8988T (cell line): ENCODE measurements around the gene SERHL2.
A peak's percentile ranks its signal among the peaks of the same experiment; 100 is the strongest.
"Not testable (repeated sequence)": the region's sequence is repeated elsewhere in the genome, so short reads cannot be mapped to it uniquely, and the experiment has no call there.

Source experiments
- DNase-seq: peaks from one replicate; pipeline ENCODE4 v3.0.0; 2011

The SERHL2 gene

GRCh38 chr22:42553475-42554361 lies at the start of gene SERHL2:
Gene SERHL2, plus strand, starts transcription at chr22:42553956. Its CDS starts 65 bp downstream, at chr22:42554021.
- peak; percentile 93 for DNase-seq

GRCh38 chr22:42508327-42508974 lies 45.3 kb upstream of the SERHL2 start:
- not testable (repeated sequence) for DNase-seq

- not testable (repeated sequence) for DNase-seq
Observed at GRCh38 chr22:42508975-42509364, 44.8 kb upstream of the SERHL2 start.

- DNase-seq, result no peak
Observed at GRCh38 chr22:42509548-42509947, 44.2 kb upstream of the SERHL2 start.

- no peak for DNase-seq
Observed at GRCh38 chr22:42511401-42511891, 42.3 kb upstream of the SERHL2 start.

GRCh38 chr22:42512273-42512990 lies 41.3 kb upstream of the SERHL2 start:
- not testable (repeated sequence) for DNase-seq

- DNase-seq, result not testable (repeated sequence)
Observed at GRCh38 chr22:42514331-42514730, 39.4 kb upstream of the SERHL2 start.

- DNase-seq, result not testable (repeated sequence)
Observed at GRCh38 chr22:42515304-42515703, 38.5 kb upstream of the SERHL2 start.

GRCh38 chr22:42515896-42516295 lies 37.9 kb upstream of the SERHL2 start:
- DNase-seq, result no peak

- not testable (repeated sequence) for DNase-seq
Observed at GRCh38 chr22:42517103-42517502, 36.7 kb upstream of the SERHL2 start.

- not testable (repeated sequence) for DNase-seq
Observed at GRCh38 chr22:42518638-42519524, 34.9 kb upstream of the SERHL2 start.

- peak; percentile 74 for DNase-seq
Observed at GRCh38 chr22:42519525-42520401, 34.0 kb upstream of the SERHL2 start, which contains the start of gene RRP7A. Gene RRP7A, minus strand, starts transcription at chr22:42519796. Its CDS starts 10 bp downstream, at chr22:42519786.

GRCh38 chr22:42521228-42521546 lies 32.6 kb upstream of the SERHL2 start:
- no peak for DNase-seq

- DNase-seq, result no peak
Observed at GRCh38 chr22:42522546-42522945, 31.2 kb upstream of the SERHL2 start.

GRCh38 chr22:42528591-42529307 lies 25.0 kb upstream of the SERHL2 start:
- DNase-seq, result no peak

GRCh38 chr22:42529435-42529834 lies 24.3 kb upstream of the SERHL2 start:
- not testable (repeated sequence) for DNase-seq

GRCh38 chr22:42531401-42532084 lies 22.2 kb upstream of the SERHL2 start:
- DNase-seq, result not testable (repeated sequence)

- no peak for DNase-seq
Observed at GRCh38 chr22:42533638-42533977, 20.1 kb upstream of the SERHL2 start.

- not testable (repeated sequence) for DNase-seq
Observed at GRCh38 chr22:42535082-42535731, 18.5 kb upstream of the SERHL2 start.
